Neural cell (in vitro differentiated cells): ENCODE results near the gene CCDC88C.

Experiments
- CTCF ChIP-seq: fragments of 450-650 bp; IDR thresholded peaks from 2 replicates; pipeline ENCODE4 v1.5.1; 2014; ENCODE audit warnings: antibody characterized with exemption, mild to moderate bottlenecking, moderate library complexity; ENCODE audit not compliant: poor library complexity, severe bottlenecking
- EP300 ChIP-seq: fragments of 450-650 bp; conservative IDR thresholded peaks from 2 replicates; pipeline ENCODE4 v1.6.1; 2014; ENCODE audit warnings: antibody characterized with exemption, mild to moderate bottlenecking, moderate library complexity; ENCODE audit not compliant: poor library complexity, severe bottlenecking
- EZH2 ChIP-seq: fragments of 200-600, 300-800 bp; shearing (Covaris generic), sonication (generic); IDR thresholded peaks from 2 replicates; pipeline ENCODE4 v1.6.1; 2014; ENCODE audit warnings: antibody characterized with exemption, low read length, borderline replicate concordance, mild to moderate bottlenecking; ENCODE audit not compliant: insufficient read depth, poor library complexity, severe bottlenecking
- REST ChIP-seq: IDR thresholded peaks from 2 replicates; pipeline ENCODE4 v1.6.1; 2012; ENCODE audit warnings: borderline replicate concordance
- TAF1 ChIP-seq: IDR thresholded peaks from 2 replicates; pipeline ENCODE4 v1.6.1; 2012; ENCODE audit warnings: low read depth

DNA sequence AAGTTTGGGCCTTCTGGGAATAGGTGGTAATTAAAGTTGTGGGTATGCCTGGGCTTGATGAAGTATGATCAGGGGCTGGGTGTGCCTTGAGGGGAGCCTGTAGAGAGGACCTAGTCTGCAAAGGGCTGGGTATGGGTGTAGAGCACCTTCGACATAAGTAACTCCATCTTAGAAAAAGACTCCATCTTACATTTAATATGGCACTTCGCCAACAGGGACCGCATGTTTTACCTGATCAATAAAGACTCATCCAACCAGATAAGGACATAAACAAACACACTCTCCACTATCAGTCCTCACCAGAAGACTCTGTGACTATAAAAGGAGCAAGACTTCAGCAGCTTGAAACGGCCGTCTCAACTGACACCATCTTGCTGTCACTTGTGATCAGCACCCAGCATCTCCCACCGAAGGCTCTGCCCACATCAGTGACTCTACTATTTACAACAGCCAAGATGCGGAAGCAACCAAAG lies 149.6 kb downstream of the CCDC88C start:
- TF ChIP-seq CTCF (no peak), EZH2 (no peak), EP300 (no peak), REST (no peak), TAF1 (no peak)
